ENCODE results near the gene MND1.

Gene MND1

DNA sequence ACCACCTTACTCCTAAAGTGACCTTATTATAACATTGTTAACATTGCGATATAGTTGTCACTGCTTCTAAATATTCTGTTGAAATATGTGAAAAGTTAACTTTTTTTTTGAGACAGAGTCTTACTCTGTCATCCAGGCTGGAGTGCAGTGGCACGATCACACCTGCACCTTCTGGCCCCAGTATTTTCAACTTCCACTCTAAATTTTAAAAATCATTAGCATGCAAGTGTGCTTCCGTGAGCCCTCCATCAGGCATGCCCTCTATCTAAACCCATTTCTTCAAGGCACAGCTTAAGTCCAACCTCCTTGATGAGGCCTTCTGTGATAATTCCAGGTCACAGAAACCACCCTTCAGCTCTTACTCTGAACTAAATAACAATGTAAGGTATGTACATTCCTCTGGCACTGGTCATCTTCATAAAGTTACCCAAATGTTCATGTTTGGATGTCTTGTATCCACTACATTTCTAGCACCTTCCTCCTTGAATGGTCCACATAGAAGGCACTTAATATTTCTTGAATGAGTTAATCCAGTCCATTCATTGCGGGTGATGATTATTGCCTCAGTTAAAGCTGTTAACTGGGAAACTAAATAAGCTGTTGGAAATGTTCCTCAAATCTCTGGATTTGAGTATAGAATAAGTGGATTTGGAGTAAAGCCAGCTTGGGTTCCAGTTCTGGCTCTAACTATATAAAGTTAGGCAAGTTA, 83.0 kb downstream of the MND1 start:
- no peak overlapping the region for H3K23ac ChIP-seq (ENCODE audit: low read depth, low read length, poor library complexity)
- H2BK15ac ChIP-seq (ENCODE audit: low read length): no peak overlapping the region
- H3K27me3 ChIP-seq (ENCODE audit: control insufficient read depth in 3 of 3, insufficient read depth in 3 of 3, low read depth in 1 of 3, low read length in 3 of 3): no peaks in the 10 kb centered on the region
- H3K4me3 ChIP-seq (ENCODE audit: low read length in 2 of 2): no peak overlapping the region
- no CpG with 5 or more reads among the region's 4 CpGs for WGBS, 2 donors (ENCODE audit: extremely low coverage in 2 of 2, insufficient read length in 2 of 2, insufficient replicate concordance in 1 of 2)
- no peak overlapping the region for H3K4me2 ChIP-seq (ENCODE audit: insufficient read depth, low read length, poor library complexity, severe bottlenecking)
- H3K9me3 ChIP-seq (replicated peaks in 1 of 2; ENCODE audit: control insufficient read depth in 2 of 2, insufficient read depth in 1 of 2, low read depth in 1 of 2, low read length in 2 of 2): no peaks in the 10 kb centered on the region
- no peak overlapping the region for H3K4ac ChIP-seq (ENCODE audit: low read length)
- no peak overlapping the region for H2AK5ac ChIP-seq (ENCODE audit: low read depth, low read length)
- H3K9ac ChIP-seq (ENCODE audit: low read depth, low read length, poor library complexity): no peak overlapping the region
- no peak overlapping the region for H3K14ac ChIP-seq (ENCODE audit: low read length)
- H2BK120ac ChIP-seq (ENCODE audit: low read depth, low read length): no peak overlapping the region
- H2BK12ac ChIP-seq (ENCODE audit: low read length): no peak overlapping the region
- no peak overlapping the region for H3K27ac ChIP-seq (replicated peaks; ENCODE audit: low read length)
- H3K18ac ChIP-seq (ENCODE audit: low read length): no peak overlapping the region
- no peaks in the 10 kb centered on the region for H3K79me1 ChIP-seq (ENCODE audit: low read depth, low read length)
- no peak overlapping the region for H2BK5ac ChIP-seq (ENCODE audit: low read length)
- H3K4me1 ChIP-seq (ENCODE audit: control insufficient read depth in 2 of 2, insufficient read depth in 1 of 2, low read depth in 1 of 2, low read length in 2 of 2): peaks cover 0 to 7% of the 10 kb centered on the region in 2 donors
- DNase-seq (ENCODE audit: low spot score): no peak
- no peak overlapping the region for H2AFZ ChIP-seq (ENCODE audit: low read length)
- H4K91ac ChIP-seq (ENCODE audit: low read depth, low read length, poor library complexity): no peak overlapping the region
- H3K36me3 ChIP-seq (replicated peaks in 1 of 2; ENCODE audit: control insufficient read depth in 2 of 2, insufficient read depth in 2 of 2, low read length in 2 of 2): no peaks in the 10 kb centered on the region
- no peak overlapping the region for H4K8ac ChIP-seq (ENCODE audit: low read depth, low read length)

DNA sequence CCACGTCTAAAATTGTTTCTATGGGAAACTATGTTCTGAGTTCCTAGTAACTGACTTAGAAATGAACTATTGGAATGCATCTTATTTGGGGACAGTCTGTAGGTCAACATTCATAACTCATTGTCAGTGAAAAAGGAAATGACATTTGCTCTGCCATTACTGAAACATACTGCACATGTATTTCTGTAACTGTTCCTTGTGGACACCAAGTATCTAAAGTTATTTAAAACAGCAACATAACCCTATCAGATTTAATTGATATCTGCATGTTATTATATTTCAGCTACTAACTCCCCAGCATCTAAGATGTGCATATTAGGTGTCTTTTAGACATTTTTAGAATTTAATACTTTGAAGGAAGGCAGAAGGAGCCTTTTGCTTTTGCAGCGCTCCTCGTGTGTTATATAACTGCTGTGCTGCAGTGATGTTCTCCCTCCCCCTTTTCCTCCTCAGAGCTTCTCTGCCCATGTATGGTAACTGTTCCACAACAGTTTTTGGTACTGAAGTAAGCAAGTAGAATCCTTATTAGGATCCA, 84.5 kb downstream of the MND1 start:
- Histone ChIP-seq H3K36me3 (replicated peaks in 1 of 2; ENCODE audit: control insufficient read depth in 2 of 2, insufficient read depth in 2 of 2, low read length in 2 of 2) (no peaks in the 10 kb centered on the region), H3K9me3 (replicated peaks in 1 of 2; ENCODE audit: control insufficient read depth in 2 of 2, insufficient read depth in 1 of 2, low read depth in 1 of 2, low read length in 2 of 2) (no peaks in the 10 kb centered on the region), H3K27ac (replicated peaks; ENCODE audit: low read length) (no peak overlapping the region), H4K91ac (ENCODE audit: low read depth, low read length, poor library complexity) (no peak overlapping the region), H2BK5ac (ENCODE audit: low read length) (no peak overlapping the region), H2AK5ac (ENCODE audit: low read depth, low read length) (no peak overlapping the region), H2BK12ac (ENCODE audit: low read length) (no peak overlapping the region), H3K23ac (ENCODE audit: low read depth, low read length, poor library complexity) (no peak overlapping the region), H3K9ac (ENCODE audit: low read depth, low read length, poor library complexity) (no peak overlapping the region), H3K79me1 (ENCODE audit: low read depth, low read length) (no peaks in the 10 kb centered on the region), H3K4me1 (ENCODE audit: control insufficient read depth in 2 of 2, insufficient read depth in 1 of 2, low read depth in 1 of 2, low read length in 2 of 2) (peaks cover 0 to 7% of the 10 kb centered on the region in 2 donors), H3K4me2 (ENCODE audit: insufficient read depth, low read length, poor library complexity, severe bottlenecking) (no peak overlapping the region), H3K14ac (ENCODE audit: low read length) (no peak overlapping the region), H2BK15ac (ENCODE audit: low read length) (no peak overlapping the region), H3K27me3 (ENCODE audit: control insufficient read depth in 3 of 3, insufficient read depth in 3 of 3, low read depth in 1 of 3, low read length in 3 of 3) (no peaks in the 10 kb centered on the region), H3K4ac (ENCODE audit: low read length) (no peak overlapping the region), H2AFZ (ENCODE audit: low read length) (peak overlapping the region; percentile 67), H4K8ac (ENCODE audit: low read depth, low read length) (no peak overlapping the region), H3K18ac (ENCODE audit: low read length) (no peak overlapping the region), H2BK120ac (ENCODE audit: low read depth, low read length) (no peak overlapping the region), H3K4me3 (ENCODE audit: low read length in 2 of 2) (no peak overlapping the region)
- WGBS, 2 donors (ENCODE audit: extremely low coverage in 2 of 2, insufficient read length in 2 of 2, insufficient replicate concordance in 1 of 2): no CpG with 5 or more reads among the region's 3 CpGs
- no peak for DNase-seq (ENCODE audit: low spot score)

DNA sequence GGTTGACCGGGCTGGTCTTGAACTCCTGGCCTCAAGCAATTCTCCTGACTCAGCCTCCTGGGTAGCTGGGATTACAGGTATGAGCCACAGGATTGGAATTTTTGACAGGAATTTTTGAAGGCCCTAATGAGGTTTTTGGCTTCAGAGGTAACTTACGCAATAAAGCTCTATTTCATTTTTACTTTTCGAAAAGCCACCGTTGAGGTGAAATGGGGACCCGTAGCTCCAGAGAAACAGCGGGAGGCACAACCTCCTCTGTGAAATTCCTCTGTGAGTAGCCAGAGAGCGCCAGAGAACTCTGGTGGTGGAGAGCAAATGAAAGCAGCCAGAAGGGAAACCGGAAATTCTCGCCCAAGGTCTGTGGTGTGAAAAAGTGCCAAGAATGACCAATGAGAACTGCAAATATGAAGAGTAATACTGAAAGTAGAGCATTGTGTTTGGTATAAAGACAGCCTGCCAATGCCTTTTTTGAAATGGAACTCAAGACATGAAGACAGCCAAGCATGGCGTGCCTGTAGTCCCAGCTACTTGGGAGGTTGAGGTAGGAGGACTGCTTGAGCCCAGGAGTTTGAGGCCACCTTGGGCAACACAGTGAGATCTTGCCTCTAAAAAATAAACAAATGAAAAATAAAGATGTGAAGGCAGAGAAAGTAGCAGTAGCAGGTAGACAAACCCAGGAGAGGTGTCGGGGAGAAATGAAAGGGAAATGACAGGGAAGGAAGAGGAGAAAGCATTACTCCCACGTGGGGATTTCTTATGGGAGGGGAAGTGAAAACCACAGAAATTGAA, 88.7 kb downstream of the MND1 start:
- Histone ChIP-seq H2BK5ac (ENCODE audit: low read length) (no peak overlapping the region), H3K36me3 (replicated peaks in 1 of 2; ENCODE audit: control insufficient read depth in 2 of 2, insufficient read depth in 2 of 2, low read length in 2 of 2) (no peaks in the 10 kb centered on the region), H2BK120ac (ENCODE audit: low read depth, low read length) (no peak overlapping the region), H3K14ac (ENCODE audit: low read length) (no peak overlapping the region), H3K27ac (replicated peaks; ENCODE audit: low read length) (no peak overlapping the region), H3K9me3 (replicated peaks in 1 of 2; ENCODE audit: control insufficient read depth in 2 of 2, insufficient read depth in 1 of 2, low read depth in 1 of 2, low read length in 2 of 2) (no peaks in the 10 kb centered on the region), H3K4me1 (ENCODE audit: control insufficient read depth in 2 of 2, insufficient read depth in 1 of 2, low read depth in 1 of 2, low read length in 2 of 2) (peaks cover 0 to 7% of the 10 kb centered on the region in 2 donors), H3K9ac (ENCODE audit: low read depth, low read length, poor library complexity) (no peak overlapping the region), H2BK12ac (ENCODE audit: low read length) (no peak overlapping the region), H2BK15ac (ENCODE audit: low read length) (no peak overlapping the region), H3K27me3 (ENCODE audit: control insufficient read depth in 3 of 3, insufficient read depth in 3 of 3, low read depth in 1 of 3, low read length in 3 of 3) (no peaks in the 10 kb centered on the region), H3K4me3 (ENCODE audit: low read length in 2 of 2) (no peak overlapping the region), H3K4me2 (ENCODE audit: insufficient read depth, low read length, poor library complexity, severe bottlenecking) (no peak overlapping the region), H3K4ac (ENCODE audit: low read length) (no peak overlapping the region), H2AFZ (ENCODE audit: low read length) (no peak overlapping the region), H3K79me1 (ENCODE audit: low read depth, low read length) (no peaks in the 10 kb centered on the region), H3K23ac (ENCODE audit: low read depth, low read length, poor library complexity) (no peak overlapping the region), H3K18ac (ENCODE audit: low read length) (no peak overlapping the region), H4K8ac (ENCODE audit: low read depth, low read length) (no peak overlapping the region), H2AK5ac (ENCODE audit: low read depth, low read length) (no peak overlapping the region), H4K91ac (ENCODE audit: low read depth, low read length, poor library complexity) (no peak overlapping the region)
- DNase-seq (ENCODE audit: low spot score): no peak
- WGBS, 2 donors (ENCODE audit: extremely low coverage in 2 of 2, insufficient read length in 2 of 2, insufficient replicate concordance in 1 of 2): no CpG with 5 or more reads among the region's 12 CpGs

GRCh38 chr4:153433754-153434105, 89.2 kb downstream of the MND1 start:
- H2BK5ac ChIP-seq (ENCODE audit: low read length): no peak overlapping the region

More at GRCh38 chr4:153433754-153434105, 89.2 kb downstream of the MND1 start:
- Histone ChIP-seq H2BK120ac (ENCODE audit: low read depth, low read length) (no peak overlapping the region), H3K36me3 (replicated peaks in 1 of 2; ENCODE audit: control insufficient read depth in 2 of 2, insufficient read depth in 2 of 2, low read length in 2 of 2) (no peaks in the 10 kb centered on the region), H3K27ac (replicated peaks; ENCODE audit: low read length) (no peak overlapping the region), H3K23ac (ENCODE audit: low read depth, low read length, poor library complexity) (no peak overlapping the region), H3K79me1 (ENCODE audit: low read depth, low read length) (no peaks in the 10 kb centered on the region), H3K4ac (ENCODE audit: low read length) (no peak overlapping the region), H3K14ac (ENCODE audit: low read length) (no peak overlapping the region), H3K9me3 (replicated peaks in 1 of 2; ENCODE audit: control insufficient read depth in 2 of 2, insufficient read depth in 1 of 2, low read depth in 1 of 2, low read length in 2 of 2) (no peaks in the 10 kb centered on the region), H3K4me1 (ENCODE audit: control insufficient read depth in 2 of 2, insufficient read depth in 1 of 2, low read depth in 1 of 2, low read length in 2 of 2) (peaks cover 0 to 7% of the 10 kb centered on the region in 2 donors), H3K4me2 (ENCODE audit: insufficient read depth, low read length, poor library complexity, severe bottlenecking) (no peak overlapping the region), H2AK5ac (ENCODE audit: low read depth, low read length) (no peak overlapping the region), H4K91ac (ENCODE audit: low read depth, low read length, poor library complexity) (no peak overlapping the region), H3K4me3 (ENCODE audit: low read length in 2 of 2) (no peak overlapping the region), H2BK12ac (ENCODE audit: low read length) (no peak overlapping the region), H3K18ac (ENCODE audit: low read length) (no peak overlapping the region), H2AFZ (ENCODE audit: low read length) (no peak overlapping the region), H4K8ac (ENCODE audit: low read depth, low read length) (no peak overlapping the region), H3K27me3 (ENCODE audit: control insufficient read depth in 3 of 3, insufficient read depth in 3 of 3, low read depth in 1 of 3, low read length in 3 of 3) (no peaks in the 10 kb centered on the region), H2BK15ac (ENCODE audit: low read length) (no peak overlapping the region), H3K9ac (ENCODE audit: low read depth, low read length, poor library complexity) (no peak overlapping the region)
- no peak for DNase-seq (ENCODE audit: low spot score)
- WGBS, 2 donors (ENCODE audit: extremely low coverage in 2 of 2, insufficient read length in 2 of 2, insufficient replicate concordance in 1 of 2): no CpG with 5 or more reads among the region's 3 CpGs
